PC-3 (cell line): Measurements from ENCODE around the gene PDZD7.

Source experiments
- CTCF ChIP-seq: fragments of 300-600 bp; sonication (generic); conservative IDR thresholded peaks from 2 replicates; pipeline ENCODE4 v1.5.1; 2017; ENCODE audit warnings: antibody characterized with exemption, low read depth, mild to moderate bottlenecking, low read length
- EZH2 ChIP-seq: fragments of 300-600 bp; sonication (generic); IDR thresholded peaks from one replicate; pipeline ENCODE4 v1.6.1; 2017; ENCODE audit warnings: antibody characterized with exemption, mild to moderate bottlenecking, low read length; ENCODE audit not compliant: unreplicated experiment
- EZH2phosphoT487 ChIP-seq: fragments of 300-600 bp; sonication (generic); IDR thresholded peaks from 2 replicates; pipeline ENCODE4 v1.6.1; 2018; ENCODE audit warnings: mild to moderate bottlenecking, antibody characterized with exemption, low read length, borderline replicate concordance

- no peak for TF ChIP-seq CTCF
- TF ChIP-seq EZH2: no peak
- TF ChIP-seq EZH2phosphoT487: no peak
Observed at GRCh38 chr10:101065481-101066145, 34.7 kb upstream of the PDZD7 start.
